Effector memory CD4-positive, alpha-beta T cell (primary cell): Measurements from ENCODE around the gene HYDIN.

Source experiments
- DNase-seq, 3 donors: peaks; one replicate each; pipeline ENCODE4 v3.0.0-alpha.2; 2020
- H3K27ac ChIP-seq: 2 replicates; pipeline ENCODE4 v1.7.0; 2013; ENCODE audit warnings: mild to moderate bottlenecking, low read length, moderate library complexity; ENCODE audit not compliant: insufficient read depth, poor library complexity, severe bottlenecking
- H3K27me3 ChIP-seq: replicated peaks from 2 replicates; pipeline ENCODE4 v1.7.0; 2013; ENCODE audit warnings: mild to moderate bottlenecking, low read length; ENCODE audit not compliant: insufficient read depth, control insufficient read depth, poor library complexity, severe bottlenecking
- H3K36me3 ChIP-seq: 2 replicates; pipeline ENCODE4 v1.7.0; 2013; ENCODE audit warnings: mild to moderate bottlenecking, low read length, moderate library complexity; ENCODE audit not compliant: control insufficient read depth, insufficient read depth
- H3K4me1 ChIP-seq: 2 replicates; pipeline ENCODE4 v1.7.0; 2013; ENCODE audit warnings: low read length, mild to moderate bottlenecking; ENCODE audit not compliant: control insufficient read depth, insufficient read depth, poor library complexity, severe bottlenecking
- H3K4me3 ChIP-seq: 2 replicates; pipeline ENCODE4 v1.7.0; 2013; ENCODE audit warnings: low read length, low read depth, mild to moderate bottlenecking; ENCODE audit not compliant: insufficient read depth, poor library complexity, severe bottlenecking
- H3K9me3 ChIP-seq: 2 replicates; pipeline ENCODE4 v1.7.0; 2013; ENCODE audit warnings: mild to moderate bottlenecking, low read length, moderate library complexity; ENCODE audit not compliant: control insufficient read depth

The HYDIN gene

GRCh38 chr16:70774261-70774660, 456.3 kb downstream of the HYDIN start:
- DNase-seq = no peak
- Histone ChIP-seq H3K4me3 (no peak overlapping the region), H3K27me3 (no peaks in the 10 kb centered on the region), H3K27ac (no peak overlapping the region), H3K4me1 (no peaks in the 10 kb centered on the region), H3K9me3 (no peaks in the 10 kb centered on the region), H3K36me3 (peaks cover 70% of the 10 kb centered on the region)

GRCh38 chr16:70772493-70772892, 458.0 kb downstream of the HYDIN start:
- Histone ChIP-seq H3K27ac (no peak overlapping the region), H3K9me3 (no peaks in the 10 kb centered on the region), H3K27me3 (no peaks in the 10 kb centered on the region), H3K4me3 (no peak overlapping the region), H3K36me3 (peaks cover 59% of the 10 kb centered on the region), H3K4me1 (no peaks in the 10 kb centered on the region)
- no peak for DNase-seq

- no peaks in the 10 kb centered on the region for H3K27me3 ChIP-seq
- DNase-seq = peak in 2 of 3 donors; percentile 4 to 17
- peaks cover 51% of the 10 kb centered on the region for H3K36me3 ChIP-seq
- no peaks in the 10 kb centered on the region for H3K9me3 ChIP-seq
- H3K27ac ChIP-seq = no peak overlapping the region
- no peaks in the 10 kb centered on the region for H3K4me1 ChIP-seq
- no peak overlapping the region for H3K4me3 ChIP-seq
These were observed 459.6 kb downstream of the HYDIN start for GRCh38 chr16:70770626-70771552.

- no peak overlapping the region for H3K27ac ChIP-seq
- no peak overlapping the region for H3K4me3 ChIP-seq
- H3K27me3 ChIP-seq = no peaks in the 10 kb centered on the region
- no peak for DNase-seq
- no peaks in the 10 kb centered on the region for H3K9me3 ChIP-seq
- H3K36me3 ChIP-seq = peaks cover 49% of the 10 kb centered on the region
- no peaks in the 10 kb centered on the region for H3K4me1 ChIP-seq
These were observed 460.3 kb downstream of the HYDIN start for GRCh38 chr16:70770291-70770625.

GRCh38 chr16:70769761-70770160, 460.8 kb downstream of the HYDIN start:
- DNase-seq = no peak
- no peaks in the 10 kb centered on the region for H3K4me1 ChIP-seq
- H3K4me3 ChIP-seq = no peak overlapping the region
- no peak overlapping the region for H3K27ac ChIP-seq
- no peaks in the 10 kb centered on the region for H3K27me3 ChIP-seq
- no peaks in the 10 kb centered on the region for H3K9me3 ChIP-seq
- peaks cover 49% of the 10 kb centered on the region for H3K36me3 ChIP-seq

GRCh38 chr16:70769131-70769530, 461.4 kb downstream of the HYDIN start:
- no peaks in the 10 kb centered on the region for H3K9me3 ChIP-seq
- no peak overlapping the region for H3K4me3 ChIP-seq
- H3K4me1 ChIP-seq = no peaks in the 10 kb centered on the region
- no peak for DNase-seq
- peaks cover 47% of the 10 kb centered on the region for H3K36me3 ChIP-seq
- no peaks in the 10 kb centered on the region for H3K27me3 ChIP-seq
- H3K27ac ChIP-seq = no peak overlapping the region

GRCh38 chr16:70768203-70768580, 462.3 kb downstream of the HYDIN start:
- Histone ChIP-seq H3K27me3 (no peaks in the 10 kb centered on the region), H3K27ac (no peak overlapping the region), H3K9me3 (no peaks in the 10 kb centered on the region), H3K4me1 (no peaks in the 10 kb centered on the region), H3K36me3 (peaks cover 46% of the 10 kb centered on the region), H3K4me3 (no peak overlapping the region)
- DNase-seq = no peak

GRCh38 chr16:70767377-70768202, 462.9 kb downstream of the HYDIN start:
- Histone ChIP-seq H3K27ac (no peak overlapping the region), H3K4me3 (no peak overlapping the region), H3K27me3 (no peaks in the 10 kb centered on the region), H3K4me1 (no peaks in the 10 kb centered on the region), H3K36me3 (peaks cover 46% of the 10 kb centered on the region), H3K9me3 (no peaks in the 10 kb centered on the region)
- no peak for DNase-seq

GRCh38 chr16:70766658-70767057, 463.9 kb downstream of the HYDIN start:
- DNase-seq = no peak
- no peaks in the 10 kb centered on the region for H3K27me3 ChIP-seq
- H3K27ac ChIP-seq = no peak overlapping the region
- peaks cover 44% of the 10 kb centered on the region for H3K36me3 ChIP-seq
- H3K4me3 ChIP-seq = no peak overlapping the region
- no peaks in the 10 kb centered on the region for H3K9me3 ChIP-seq
- no peaks in the 10 kb centered on the region for H3K4me1 ChIP-seq

- H3K27me3 ChIP-seq = no peaks in the 10 kb centered on the region
- no peaks in the 10 kb centered on the region for H3K9me3 ChIP-seq
- no peak overlapping the region for H3K27ac ChIP-seq
- no peaks in the 10 kb centered on the region for H3K4me1 ChIP-seq
- no peak for DNase-seq
- H3K4me3 ChIP-seq = no peak overlapping the region
- H3K36me3 ChIP-seq = peaks cover 47% of the 10 kb centered on the region
These were observed 464.3 kb downstream of the HYDIN start for GRCh38 chr16:70766176-70766575.
